ENCODE measurements around the gene RANBP1. TPM values are rescaled to one million over a fixed set of nuclear protein-coding genes. Genes with fewer than 3 reads are reported as not detected.

Gene RANBP1
- total RNA-seq, 1 experiment from 2014 or later: 522 TPM

DNA sequence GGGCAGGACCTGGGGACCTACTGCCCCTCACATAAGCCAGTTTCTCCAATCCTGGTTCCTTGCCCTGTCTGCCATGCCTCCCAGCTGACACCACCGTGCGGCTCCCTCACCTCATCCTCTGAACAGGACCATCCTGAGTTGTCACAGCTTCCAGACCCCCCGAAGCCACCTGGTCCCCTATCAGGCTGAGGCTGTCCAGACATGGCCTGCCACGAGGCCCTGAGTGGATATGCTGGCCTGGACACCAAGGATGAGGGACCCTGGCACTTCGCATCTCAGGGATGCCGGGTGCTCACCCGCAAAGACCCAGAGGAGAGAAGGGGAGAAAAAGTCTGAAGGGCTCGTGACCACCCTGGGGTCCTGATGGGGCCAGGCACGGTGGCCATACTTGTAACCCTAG lies 50.8 kb downstream of the RANBP1 start:
- Histone ChIP-seq H3K9me3 (ENCODE audit: control insufficient read depth, low read depth, low read length) (no peaks in the 10 kb centered on the region), H3K27ac (ENCODE audit: insufficient read length, low read depth, low read length) (no peak overlapping the region), H2AFZ (ENCODE audit: low read length) (no peak overlapping the region), H3K27me3 (ENCODE audit: insufficient read depth, low read length) (no peaks in the 10 kb centered on the region), H3K23me2 (ENCODE audit: insufficient read length, low read depth, low read length, poor library complexity, severe bottlenecking) (no peaks in the 10 kb centered on the region), H2BK20ac (ENCODE audit: low read depth, low read length, poor library complexity, severe bottlenecking) (no peak overlapping the region), H4K8ac (replicated peaks; ENCODE audit: insufficient read length, low read depth, low read length) (no peak overlapping the region), H3K23ac (ENCODE audit: insufficient read length, low read depth, low read length) (no peak overlapping the region), H3K79me2 (ENCODE audit: insufficient read depth, low read length) (no peaks in the 10 kb centered on the region), H2AK5ac (ENCODE audit: insufficient read length, low read length) (no peak overlapping the region), H2BK15ac (ENCODE audit: low read depth, low read length) (no peak overlapping the region), H3K14ac (ENCODE audit: insufficient read depth, low read length) (no peak overlapping the region), H3K4me2 (ENCODE audit: insufficient read depth, insufficient read length, low read length) (no peak overlapping the region), H2BK12ac (ENCODE audit: insufficient read length, low read depth, low read length) (no peak overlapping the region), H3K4ac (ENCODE audit: low read depth, low read length) (no peak overlapping the region), H3K18ac (ENCODE audit: insufficient read length, low read depth, low read length) (no peak overlapping the region), H4K5ac (ENCODE audit: insufficient read length, low read depth, low read length) (no peak overlapping the region), H3K79me1 (ENCODE audit: insufficient read depth, low read depth, low read length, poor library complexity, severe bottlenecking) (no peaks in the 10 kb centered on the region), H3K4me1 (ENCODE audit: insufficient read depth, low read length) (no peaks in the 10 kb centered on the region), H2BK120ac (ENCODE audit: low read depth, low read length, poor library complexity, severe bottlenecking) (no peak overlapping the region), H2BK5ac (ENCODE audit: insufficient read length, low read length) (no peak overlapping the region), H4K91ac (ENCODE audit: insufficient read length, low read depth, low read length) (no peak overlapping the region), H3T11ph (ENCODE audit: low read length) (no peak overlapping the region), H4K20me1 (ENCODE audit: control insufficient read depth, insufficient read depth, insufficient read length) (no peaks in the 10 kb centered on the region), H3K56ac (ENCODE audit: insufficient read length, low read depth, low read length) (no peak overlapping the region), H3K9ac (ENCODE audit: extremely low read depth, insufficient read length, low read length) (no peak overlapping the region)
- TF ChIP-seq, protein P1, sequence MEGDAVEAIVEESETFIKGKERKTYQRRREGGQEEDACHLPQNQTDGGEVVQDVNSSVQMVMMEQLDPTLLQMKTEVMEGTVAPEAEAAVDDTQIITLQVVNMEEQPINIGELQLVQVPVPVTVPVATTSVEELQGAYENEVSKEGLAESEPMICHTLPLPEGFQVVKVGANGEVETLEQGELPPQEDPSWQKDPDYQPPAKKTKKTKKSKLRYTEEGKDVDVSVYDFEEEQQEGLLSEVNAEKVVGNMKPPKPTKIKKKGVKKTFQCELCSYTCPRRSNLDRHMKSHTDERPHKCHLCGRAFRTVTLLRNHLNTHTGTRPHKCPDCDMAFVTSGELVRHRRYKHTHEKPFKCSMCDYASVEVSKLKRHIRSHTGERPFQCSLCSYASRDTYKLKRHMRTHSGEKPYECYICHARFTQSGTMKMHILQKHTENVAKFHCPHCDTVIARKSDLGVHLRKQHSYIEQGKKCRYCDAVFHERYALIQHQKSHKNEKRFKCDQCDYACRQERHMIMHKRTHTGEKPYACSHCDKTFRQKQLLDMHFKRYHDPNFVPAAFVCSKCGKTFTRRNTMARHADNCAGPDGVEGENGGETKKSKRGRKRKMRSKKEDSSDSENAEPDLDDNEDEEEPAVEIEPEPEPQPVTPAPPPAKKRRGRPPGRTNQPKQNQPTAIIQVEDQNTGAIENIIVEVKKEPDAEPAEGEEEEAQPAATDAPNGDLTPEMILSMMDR (conservative IDR thresholded peaks at IDR 0.05): no peak
- Mint-ChIP-seq H3K36me3 (ENCODE audit: insufficient read depth in 1 of 3, low read depth in 3 of 3) (peaks cover 0 to 7% (median 0%) of the 10 kb centered on the region in 3 experiments; a peak in 2 of 7 replicates), H3K4me1 (no peaks in the 10 kb centered on the region), H3K9me3 (peaks cover 6 to 17% of the 10 kb centered on the region in 2 experiments; a peak in 4 of 5 replicates), H3K27ac (no peak overlapping the region; a peak in 1 of 7 replicates), H3K4me3 (no peak overlapping the region), H3K27me3 (ENCODE audit: low read depth) (no peaks in the 10 kb centered on the region)
- no CpG with 5 or more reads among the region's 9 CpGs for WGBS (ENCODE audit: extremely low coverage, insufficient read length, low lambda C conversion rate)
- DNase-seq: no peak

Data from H9 (cell line).